B cell (primary cell): ENCODE data around the gene DDIT4.

Experiments used
- EZH2 ChIP-seq: IDR thresholded peaks from 2 replicates; pipeline ENCODE4 v1.6.1; 2012; ENCODE audit warnings: borderline replicate concordance, low read depth, mild to moderate bottlenecking, moderate library complexity, low read length; ENCODE audit not compliant: insufficient read depth, poor library complexity, severe bottlenecking
- TF ChIP-seq, protein P1 (sequence below): fragments of 200-600 bp; IDR thresholded peaks from one replicate; pipeline ENCODE4 v1.8.0; 2022; ENCODE audit warnings: antibody characterized with exemption, mild to moderate bottlenecking

DNA sequence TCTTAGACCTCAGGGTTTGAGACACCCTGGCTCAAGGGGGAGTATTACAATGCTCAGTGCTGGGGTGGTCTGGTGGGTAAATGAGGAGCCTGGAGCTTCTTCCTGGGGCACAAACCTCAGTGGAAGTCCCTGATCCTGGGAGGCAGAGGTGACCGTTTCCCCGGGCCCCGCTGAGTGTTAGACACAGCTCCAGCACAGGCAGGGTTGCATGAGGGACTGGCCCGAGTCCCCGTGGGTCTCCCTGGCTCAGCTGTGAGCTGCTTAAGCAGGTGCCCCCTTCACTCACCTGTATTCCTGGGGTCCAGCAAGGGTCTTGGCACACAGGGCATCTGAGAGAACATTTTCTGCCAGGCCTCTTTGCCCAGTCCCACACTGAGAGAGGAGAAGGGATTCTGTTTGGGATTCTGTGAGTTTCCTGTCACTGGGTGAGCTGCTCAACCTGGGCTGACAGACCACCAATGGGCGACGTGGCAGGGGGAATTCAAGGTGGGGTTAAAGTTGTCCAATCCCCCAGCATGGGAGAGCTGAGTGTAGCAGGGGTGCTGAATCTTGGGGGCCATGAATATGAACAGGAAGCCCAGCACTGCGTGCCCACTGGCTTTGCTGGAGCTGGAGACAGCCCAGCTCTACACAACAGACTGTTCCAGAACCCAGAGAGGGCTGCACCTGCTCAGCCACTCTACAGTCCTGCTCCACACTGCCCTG lies 29.9 kb downstream of the DDIT4 start:
- TF ChIP-seq, protein P1, sequence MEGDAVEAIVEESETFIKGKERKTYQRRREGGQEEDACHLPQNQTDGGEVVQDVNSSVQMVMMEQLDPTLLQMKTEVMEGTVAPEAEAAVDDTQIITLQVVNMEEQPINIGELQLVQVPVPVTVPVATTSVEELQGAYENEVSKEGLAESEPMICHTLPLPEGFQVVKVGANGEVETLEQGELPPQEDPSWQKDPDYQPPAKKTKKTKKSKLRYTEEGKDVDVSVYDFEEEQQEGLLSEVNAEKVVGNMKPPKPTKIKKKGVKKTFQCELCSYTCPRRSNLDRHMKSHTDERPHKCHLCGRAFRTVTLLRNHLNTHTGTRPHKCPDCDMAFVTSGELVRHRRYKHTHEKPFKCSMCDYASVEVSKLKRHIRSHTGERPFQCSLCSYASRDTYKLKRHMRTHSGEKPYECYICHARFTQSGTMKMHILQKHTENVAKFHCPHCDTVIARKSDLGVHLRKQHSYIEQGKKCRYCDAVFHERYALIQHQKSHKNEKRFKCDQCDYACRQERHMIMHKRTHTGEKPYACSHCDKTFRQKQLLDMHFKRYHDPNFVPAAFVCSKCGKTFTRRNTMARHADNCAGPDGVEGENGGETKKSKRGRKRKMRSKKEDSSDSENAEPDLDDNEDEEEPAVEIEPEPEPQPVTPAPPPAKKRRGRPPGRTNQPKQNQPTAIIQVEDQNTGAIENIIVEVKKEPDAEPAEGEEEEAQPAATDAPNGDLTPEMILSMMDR: no peak
- TF ChIP-seq EZH2: no peak
